ENCODE results near the gene LARGE1. TPM values are rescaled to one million over a fixed set of nuclear protein-coding genes. Genes with fewer than 3 reads are reported as not detected.

The LARGE1 gene
- polyA plus RNA-seq, 3 donors: 0.05 to 0.13 TPM; not detected in 1

DNA sequence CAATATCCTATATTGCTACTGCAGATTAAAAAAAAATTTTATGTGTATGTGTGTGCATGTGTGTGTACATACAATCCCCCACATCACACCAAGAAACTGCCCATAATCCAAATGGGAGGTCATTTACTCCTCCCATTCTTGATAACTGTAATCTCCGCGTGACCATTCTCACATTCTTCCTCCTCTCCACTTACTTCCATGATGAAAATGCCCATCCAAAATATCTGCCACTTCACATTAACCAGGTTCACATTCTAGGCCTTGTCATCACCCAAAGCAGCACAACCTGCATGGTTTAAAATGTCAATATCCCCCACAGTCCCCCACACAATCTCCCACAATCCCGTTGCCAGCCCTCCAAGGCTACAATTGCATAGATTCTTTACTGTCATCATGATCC is 149.6 kb downstream of the LARGE1 start:
- Histone ChIP-seq H3K4me1 (ENCODE audit: control insufficient read depth in 1 of 2, insufficient read depth in 2 of 2, low read length in 2 of 2) (no peaks in the 10 kb centered on the region), H3K36me3 (replicated peaks in 1 of 2; ENCODE audit: control insufficient read depth in 1 of 2, insufficient read depth in 2 of 2, low read length in 2 of 2) (no peaks in the 10 kb centered on the region), H3K27ac (ENCODE audit: low read depth in 1 of 2, low read length in 2 of 2) (no peak overlapping the region), H3K4me2 (replicated peaks; ENCODE audit: extremely low read depth, low read length, poor library complexity, severe bottlenecking) (no peak overlapping the region), H3K9ac (ENCODE audit: insufficient read depth, low read length, poor library complexity, severe bottlenecking) (no peak overlapping the region), H3K27me3 (ENCODE audit: control insufficient read depth in 2 of 2, insufficient read depth in 2 of 2, low read length in 2 of 2) (no peaks in the 10 kb centered on the region), H3K79me2 (ENCODE audit: insufficient read depth, low read length) (no peaks in the 10 kb centered on the region), H3K9me3 (replicated peaks in 1 of 2; ENCODE audit: control insufficient read depth in 1 of 2, insufficient read depth in 1 of 2, low read length in 2 of 2) (peaks cover 27% of the 10 kb centered on the region in 2 donors), H3K4me3 (replicated peaks in 1 of 3; ENCODE audit: low read depth in 2 of 3, low read length in 3 of 3) (no peak overlapping the region), H2AFZ (ENCODE audit: insufficient read depth, low read depth, low read length, poor library complexity, severe bottlenecking) (no peak overlapping the region), H4K20me1 (ENCODE audit: insufficient read depth, low read length) (no peaks in the 10 kb centered on the region)
- intact Hi-C loops (cut with micrococcal nuclease): no loop called here
- TF ChIP-seq, protein P1, sequence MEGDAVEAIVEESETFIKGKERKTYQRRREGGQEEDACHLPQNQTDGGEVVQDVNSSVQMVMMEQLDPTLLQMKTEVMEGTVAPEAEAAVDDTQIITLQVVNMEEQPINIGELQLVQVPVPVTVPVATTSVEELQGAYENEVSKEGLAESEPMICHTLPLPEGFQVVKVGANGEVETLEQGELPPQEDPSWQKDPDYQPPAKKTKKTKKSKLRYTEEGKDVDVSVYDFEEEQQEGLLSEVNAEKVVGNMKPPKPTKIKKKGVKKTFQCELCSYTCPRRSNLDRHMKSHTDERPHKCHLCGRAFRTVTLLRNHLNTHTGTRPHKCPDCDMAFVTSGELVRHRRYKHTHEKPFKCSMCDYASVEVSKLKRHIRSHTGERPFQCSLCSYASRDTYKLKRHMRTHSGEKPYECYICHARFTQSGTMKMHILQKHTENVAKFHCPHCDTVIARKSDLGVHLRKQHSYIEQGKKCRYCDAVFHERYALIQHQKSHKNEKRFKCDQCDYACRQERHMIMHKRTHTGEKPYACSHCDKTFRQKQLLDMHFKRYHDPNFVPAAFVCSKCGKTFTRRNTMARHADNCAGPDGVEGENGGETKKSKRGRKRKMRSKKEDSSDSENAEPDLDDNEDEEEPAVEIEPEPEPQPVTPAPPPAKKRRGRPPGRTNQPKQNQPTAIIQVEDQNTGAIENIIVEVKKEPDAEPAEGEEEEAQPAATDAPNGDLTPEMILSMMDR (IDR thresholded peaks at IDR 0.05): no peak
- Mint-ChIP-seq H3K27me3 (ENCODE audit: low read depth in 3 of 3) (peaks cover 0 to 3% (median 0%) of the 10 kb centered on the region in 3 donors), H3K4me3 (no peak overlapping the region), H3K4me1 (no peaks in the 10 kb centered on the region), H3K9me3 (peaks cover 3 to 28% (median 18%) of the 10 kb centered on the region in 7 donors), H3K27ac (no peak overlapping the region), H3K36me3 (no peaks in the 10 kb centered on the region)
- no peak for DNase-seq
- WGBS (ENCODE audit: insufficient coverage): 94% methylated on average over 3 of the region's 3 CpGs

DNA sequence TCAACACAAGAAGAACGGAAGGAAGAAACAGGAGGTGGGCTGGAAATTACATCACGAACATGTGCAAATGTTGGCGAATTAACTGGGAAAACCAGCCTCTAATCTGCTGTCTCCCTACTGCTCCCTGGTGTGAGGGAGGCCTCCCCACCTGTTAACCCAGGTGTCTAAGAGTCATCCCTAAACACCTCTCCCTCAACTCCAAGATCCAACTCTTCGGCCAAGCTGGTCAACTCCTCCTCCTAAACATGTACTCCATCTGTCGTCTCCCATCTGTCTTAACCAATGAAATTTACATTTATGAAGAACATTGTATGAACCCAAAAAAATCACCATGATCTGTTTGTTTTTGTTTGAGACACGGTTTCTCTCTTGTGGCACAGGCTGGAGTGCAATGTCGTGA is 154.2 kb downstream of the LARGE1 start:
- Histone ChIP-seq H3K79me2 (ENCODE audit: insufficient read depth, low read length) (no peaks in the 10 kb centered on the region), H4K20me1 (ENCODE audit: insufficient read depth, low read length) (no peaks in the 10 kb centered on the region), H3K9ac (ENCODE audit: insufficient read depth, low read length, poor library complexity, severe bottlenecking) (no peak overlapping the region), H3K27ac (ENCODE audit: low read depth in 1 of 2, low read length in 2 of 2) (no peak overlapping the region), H3K4me1 (ENCODE audit: control insufficient read depth in 1 of 2, insufficient read depth in 2 of 2, low read length in 2 of 2) (no peaks in the 10 kb centered on the region), H3K9me3 (replicated peaks in 1 of 2; ENCODE audit: control insufficient read depth in 1 of 2, insufficient read depth in 1 of 2, low read length in 2 of 2) (peaks cover 17 to 29% of the 10 kb centered on the region in 2 donors), H2AFZ (ENCODE audit: insufficient read depth, low read depth, low read length, poor library complexity, severe bottlenecking) (no peak overlapping the region), H3K4me3 (replicated peaks in 1 of 3; ENCODE audit: low read depth in 2 of 3, low read length in 3 of 3) (no peak overlapping the region), H3K4me2 (replicated peaks; ENCODE audit: extremely low read depth, low read length, poor library complexity, severe bottlenecking) (no peak overlapping the region), H3K27me3 (ENCODE audit: control insufficient read depth in 2 of 2, insufficient read depth in 2 of 2, low read length in 2 of 2) (no peaks in the 10 kb centered on the region), H3K36me3 (replicated peaks in 1 of 2; ENCODE audit: control insufficient read depth in 1 of 2, insufficient read depth in 2 of 2, low read length in 2 of 2) (no peaks in the 10 kb centered on the region)
- H3K36me3 Mint-ChIP-seq: no peaks in the 10 kb centered on the region
- intact Hi-C loops (cut with micrococcal nuclease): no loop called here
- TF ChIP-seq, protein P1 (IDR thresholded peaks at IDR 0.05): no peak
- peaks cover 0 to 2% (median 0%) of the 10 kb centered on the region in 3 donors for H3K27me3 Mint-ChIP-seq (ENCODE audit: low read depth in 3 of 3)
- WGBS (ENCODE audit: insufficient coverage): 87% methylated on average over 4 of the region's 7 CpGs
- no peak overlapping the region for H3K27ac Mint-ChIP-seq
- H3K4me3 Mint-ChIP-seq: no peak overlapping the region
- H3K4me1 Mint-ChIP-seq: no peaks in the 10 kb centered on the region
- H3K9me3 Mint-ChIP-seq: peaks cover 8 to 40% (median 21%) of the 10 kb centered on the region in 7 donors
- no peak for DNase-seq
